ENCODE results near the gene CNTN4. TPM values are rescaled to one million over a fixed set of nuclear protein-coding genes. Genes with fewer than 3 reads are reported as not detected.

Gene CNTN4
- total RNA-seq, 1 donor from 2014 or later, result 5.2 TPM

GRCh38 chr3:2851835-2852234, 753.2 kb downstream of the CNTN4 start:
- H4K20me1 ChIP-seq (ENCODE audit: low read depth), result no peaks in the 10 kb centered on the region
- no peaks in the 10 kb centered on the region for H3K9me3 ChIP-seq (ENCODE audit: low read depth)
- no peaks in the 10 kb centered on the region for H3K79me2 ChIP-seq (ENCODE audit: low read depth)
- no peak overlapping the region for H2AFZ ChIP-seq (replicated peaks)
- H3K36me3 ChIP-seq, result no peaks in the 10 kb centered on the region
- no peak for TF ChIP-seq EZH2 (IDR thresholded peaks at IDR 0.05)
- TF ChIP-seq CTCF (IDR thresholded peaks at IDR 0.05), result no peak
- no peak for TF ChIP-seq EZH2phosphoT487 (IDR thresholded peaks at IDR 0.05)
- H3K4me3 ChIP-seq, result no peak overlapping the region
- no peak overlapping the region for H3K27ac Mint-ChIP-seq
- no peaks in the 10 kb centered on the region for H3K36me3 Mint-ChIP-seq
- no peak overlapping the region for H3K27ac ChIP-seq
- DNase-seq (ENCODE audit: low spot score), result no peak
- peaks cover 10% of the 10 kb centered on the region for H3K4me1 Mint-ChIP-seq
- no peaks in the 10 kb centered on the region for H3F3A ChIP-seq (ENCODE audit: low read depth)
- no peaks in the 10 kb centered on the region for H3K4me1 ChIP-seq
- H3K4me2 ChIP-seq, result no peak overlapping the region
- H3K9ac ChIP-seq, result no peak overlapping the region
- peaks cover 4% of the 10 kb centered on the region for H3K9me3 Mint-ChIP-seq
- H3K27me3 ChIP-seq, result no peaks in the 10 kb centered on the region
- no peak overlapping the region for H3K4me3 Mint-ChIP-seq
- peaks cover 4% of the 10 kb centered on the region for H3K27me3 Mint-ChIP-seq (ENCODE audit: insufficient read depth, low read depth)

- no peak overlapping the region for H3K4me2 ChIP-seq
- H3K4me3 Mint-ChIP-seq, result no peak overlapping the region
- TF ChIP-seq EZH2 (IDR thresholded peaks at IDR 0.05), result no peak
- TF ChIP-seq EZH2phosphoT487 (IDR thresholded peaks at IDR 0.05), result no peak
- no peak for TF ChIP-seq CTCF (IDR thresholded peaks at IDR 0.05)
- no peaks in the 10 kb centered on the region for H3F3A ChIP-seq (ENCODE audit: low read depth)
- H3K9me3 Mint-ChIP-seq, result peaks cover 4% of the 10 kb centered on the region
- H3K27me3 Mint-ChIP-seq (ENCODE audit: insufficient read depth, low read depth), result no peaks in the 10 kb centered on the region
- DNase-seq (ENCODE audit: low spot score), result no peak
- no peaks in the 10 kb centered on the region for H3K9me3 ChIP-seq (ENCODE audit: low read depth)
- H3K4me1 Mint-ChIP-seq, result peaks cover 13% of the 10 kb centered on the region
- H3K79me2 ChIP-seq (ENCODE audit: low read depth), result no peaks in the 10 kb centered on the region
- H3K36me3 ChIP-seq, result no peaks in the 10 kb centered on the region
- no peaks in the 10 kb centered on the region for H3K36me3 Mint-ChIP-seq
- no peak overlapping the region for H2AFZ ChIP-seq (replicated peaks)
- H3K27me3 ChIP-seq, result no peaks in the 10 kb centered on the region
- no peak overlapping the region for H3K4me3 ChIP-seq
- no peak overlapping the region for H3K9ac ChIP-seq
- no peak overlapping the region for H3K27ac ChIP-seq
- no peaks in the 10 kb centered on the region for H3K4me1 ChIP-seq
- H4K20me1 ChIP-seq (ENCODE audit: low read depth), result no peaks in the 10 kb centered on the region
- H3K27ac Mint-ChIP-seq, result no peak overlapping the region
Observed at GRCh38 chr3:2853651-2854050, 755.0 kb downstream of the CNTN4 start.

GRCh38 chr3:2856138-2857133, 757.8 kb downstream of the CNTN4 start:
- Histone ChIP-seq H3K4me1 (no peaks in the 10 kb centered on the region), H3K4me2 (no peak overlapping the region), H3K27ac (no peak overlapping the region), H3K79me2 (ENCODE audit: low read depth) (no peaks in the 10 kb centered on the region), H4K20me1 (ENCODE audit: low read depth) (no peaks in the 10 kb centered on the region), H3K36me3 (no peaks in the 10 kb centered on the region), H3K4me3 (no peak overlapping the region), H2AFZ (replicated peaks) (no peak overlapping the region), H3F3A (ENCODE audit: low read depth) (no peaks in the 10 kb centered on the region), H3K27me3 (no peaks in the 10 kb centered on the region), H3K9me3 (ENCODE audit: low read depth) (no peaks in the 10 kb centered on the region), H3K9ac (no peak overlapping the region)
- Mint-ChIP-seq H3K4me3 (no peak overlapping the region), H3K36me3 (no peaks in the 10 kb centered on the region), H3K9me3 (no peaks in the 10 kb centered on the region), H3K27ac (no peak overlapping the region), H3K4me1 (peaks cover 13% of the 10 kb centered on the region), H3K27me3 (ENCODE audit: insufficient read depth, low read depth) (no peaks in the 10 kb centered on the region)
- TF ChIP-seq EZH2 (IDR thresholded peaks at IDR 0.05) (no peak), EZH2phosphoT487 (IDR thresholded peaks at IDR 0.05) (no peak), CTCF (IDR thresholded peaks at IDR 0.05) (peak; percentile 53)
- peak; percentile 66 for DNase-seq (ENCODE audit: low spot score)
